Trophoblast cell (in vitro differentiated cells and primary cell): ENCODE measurements around the gene PPP1R15B.
A peak's percentile ranks its signal among the peaks of the same experiment; 100 is the strongest.

Source experiments
- DNase-seq, 2 donors: peaks; one replicate each; pipeline ENCODE4 v3.0.0-alpha.2; 2016
- H2AFZ ChIP-seq: 2 replicates; pipeline ENCODE4 v1.6.1; 2013; ENCODE audit warnings: low read length, moderate library complexity, mild to moderate bottlenecking; ENCODE audit not compliant: insufficient read depth, poor library complexity
- H2AK5ac ChIP-seq: 2 replicates; pipeline ENCODE4 v1.6.1; 2013; ENCODE audit warnings: mild to moderate bottlenecking, low read length
- H2BK120ac ChIP-seq: 2 replicates; pipeline ENCODE4 v1.6.1; 2013; ENCODE audit warnings: low read length, mild to moderate bottlenecking, moderate library complexity; ENCODE audit not compliant: insufficient read depth, poor library complexity
- H2BK12ac ChIP-seq: 2 replicates; pipeline ENCODE4 v1.6.1; 2013; ENCODE audit warnings: mild to moderate bottlenecking, low read length, moderate library complexity
- H2BK5ac ChIP-seq: 2 replicates; pipeline ENCODE4 v1.6.1; 2013; ENCODE audit warnings: low read length, low read depth, moderate library complexity, mild to moderate bottlenecking; ENCODE audit not compliant: poor library complexity
- H3K14ac ChIP-seq: 2 replicates; pipeline ENCODE4 v1.6.1; 2013; ENCODE audit warnings: mild to moderate bottlenecking, low read length
- H3K18ac ChIP-seq: 2 replicates; pipeline ENCODE4 v1.6.1; 2013; ENCODE audit warnings: mild to moderate bottlenecking, low read length
- H3K23ac ChIP-seq: 2 replicates; pipeline ENCODE4 v1.6.1; 2013; ENCODE audit warnings: low read length
- H3K27ac ChIP-seq: 2 replicates; pipeline ENCODE4 v1.5.1; 2013; ENCODE audit warnings: low read depth, mild to moderate bottlenecking, inconsistent platforms, low read length, moderate library complexity
- H3K27me3 ChIP-seq: 2 replicates; pipeline ENCODE4 v1.6.1; 2013; ENCODE audit warnings: inconsistent platforms, mild to moderate bottlenecking, low read length, moderate library complexity; ENCODE audit not compliant: insufficient read depth
- H3K36me3 ChIP-seq, 2 experiments: 1 replicate in 1 of 2; 2 replicates in 1 of 2; pipeline ENCODE4 v1.6.1; 2013; ENCODE audit warnings: low read length in 2 of 2, mild to moderate bottlenecking in 2 of 2, moderate library complexity in 1 of 2; ENCODE audit not compliant: insufficient read depth in 2 of 2, control insufficient read depth in 1 of 2
- H3K4ac ChIP-seq: 2 replicates; pipeline ENCODE4 v1.6.1; 2013; ENCODE audit warnings: low read depth, mild to moderate bottlenecking, low read length, moderate library complexity
- H3K4me1 ChIP-seq, 2 experiments: 1 replicate in 1 of 2; 2 replicates in 1 of 2; pipeline ENCODE4 v1.6.1; 2013; ENCODE audit warnings: low read length in 2 of 2, mild to moderate bottlenecking in 2 of 2, moderate library complexity in 1 of 2; ENCODE audit not compliant: insufficient read depth in 2 of 2, control insufficient read depth in 1 of 2
- H3K4me2 ChIP-seq: 2 replicates; pipeline ENCODE4 v1.6.1; 2013; ENCODE audit warnings: inconsistent platforms, mild to moderate bottlenecking, low read length, moderate library complexity
- H3K4me3 ChIP-seq: 2 replicates; pipeline ENCODE4 v1.5.1; 2013; ENCODE audit warnings: mild to moderate bottlenecking, low read depth, low read length, inconsistent platforms
- H3K79me1 ChIP-seq: one replicate; pipeline ENCODE4 v1.6.1; 2013; ENCODE audit warnings: low read length
- H3K79me2 ChIP-seq: 2 replicates; pipeline ENCODE4 v1.6.1; 2013; ENCODE audit warnings: low read length, mild to moderate bottlenecking; ENCODE audit not compliant: control insufficient read depth, insufficient read depth, poor library complexity
- H3K9ac ChIP-seq: 2 replicates; pipeline ENCODE4 v1.6.1; 2013; ENCODE audit warnings: mild to moderate bottlenecking, low read length
- H3K9me3 ChIP-seq: 2 replicates; pipeline ENCODE4 v1.6.1; 2013; ENCODE audit warnings: low read depth, mild to moderate bottlenecking, control low read depth, inconsistent platforms, low read length; ENCODE audit not compliant: insufficient read depth
- H4K12ac ChIP-seq: 2 replicates; pipeline ENCODE4 v1.6.1; 2013; ENCODE audit warnings: low read depth, mild to moderate bottlenecking, low read length, moderate library complexity
- H4K8ac ChIP-seq: 2 replicates; pipeline ENCODE4 v1.6.1; 2013; ENCODE audit warnings: low read depth, mild to moderate bottlenecking, low read length, moderate library complexity
- H4K91ac ChIP-seq: one replicate; pipeline ENCODE4 v1.6.1; 2013; ENCODE audit warnings: low read depth, mild to moderate bottlenecking, low read length, moderate library complexity
- WGBS: extraction: QIAGEN DNeasy Blood & Tissue Kit; methylation state at CpG from one replicate; pipeline ENCODE4 v1.1.7; 2013; ENCODE audit warnings: missing lambda C conversion rate; ENCODE audit not compliant: insufficient read length, insufficient coverage; ENCODE audit errors: extremely low coverage; 5-methylcytosine and 5-hydroxymethylcytosine counted together

The PPP1R15B gene

DNA sequence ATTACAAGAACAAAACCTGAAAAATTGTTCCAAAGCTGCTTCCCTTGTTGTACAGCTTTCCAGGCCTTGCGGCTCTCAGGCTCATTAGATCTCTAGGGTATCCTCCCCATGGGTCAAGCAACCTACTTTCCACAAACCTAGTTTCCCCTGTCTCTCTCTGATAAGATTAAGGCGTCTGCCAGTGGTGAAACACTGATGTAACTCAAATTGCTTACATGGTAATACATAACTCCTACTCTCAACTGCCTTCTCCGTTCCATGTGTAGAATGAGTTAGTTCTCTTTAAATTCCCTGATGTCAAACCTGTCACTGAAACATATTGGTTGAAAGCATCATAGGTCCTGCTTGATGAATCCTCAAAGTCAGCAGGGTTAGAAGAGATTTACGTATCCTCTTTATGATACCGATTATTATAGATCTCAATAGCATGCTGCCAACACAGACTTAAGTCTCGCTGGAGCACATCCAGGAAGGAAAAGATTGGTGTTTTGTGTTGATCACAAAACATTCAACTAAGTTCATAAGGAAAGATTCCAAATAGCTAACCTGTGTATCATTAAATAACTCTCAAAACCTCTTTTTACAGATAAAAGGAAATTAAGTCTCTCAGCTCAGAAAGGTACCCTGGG is 10.6 kb downstream of the PPP1R15B start:
- Histone ChIP-seq H2BK5ac (no peak overlapping the region), H3K79me2 (no peaks in the 10 kb centered on the region), H2AK5ac (no peak overlapping the region), H2BK120ac (no peak overlapping the region), H3K36me3 (peaks cover 18 to 27% of the 10 kb centered on the region in 2 experiments), H3K79me1 (no peaks in the 10 kb centered on the region), H3K27ac (no peak overlapping the region), H3K23ac (no peak overlapping the region), H4K12ac (no peak overlapping the region), H2BK12ac (no peak overlapping the region), H3K9ac (no peak overlapping the region), H4K91ac (no peak overlapping the region), H3K4me1 (no peaks in the 10 kb centered on the region), H3K4me3 (no peak overlapping the region), H2AFZ (no peak overlapping the region), H3K18ac (no peak overlapping the region), H3K27me3 (no peaks in the 10 kb centered on the region), H3K4ac (no peak overlapping the region), H3K9me3 (peaks cover 1% of the 10 kb centered on the region), H3K4me2 (no peak overlapping the region), H3K14ac (no peak overlapping the region), H4K8ac (no peak overlapping the region)
- DNase-seq, result no peak
- no CpG with 5 or more reads among the region's 6 CpGs for WGBS

DNA sequence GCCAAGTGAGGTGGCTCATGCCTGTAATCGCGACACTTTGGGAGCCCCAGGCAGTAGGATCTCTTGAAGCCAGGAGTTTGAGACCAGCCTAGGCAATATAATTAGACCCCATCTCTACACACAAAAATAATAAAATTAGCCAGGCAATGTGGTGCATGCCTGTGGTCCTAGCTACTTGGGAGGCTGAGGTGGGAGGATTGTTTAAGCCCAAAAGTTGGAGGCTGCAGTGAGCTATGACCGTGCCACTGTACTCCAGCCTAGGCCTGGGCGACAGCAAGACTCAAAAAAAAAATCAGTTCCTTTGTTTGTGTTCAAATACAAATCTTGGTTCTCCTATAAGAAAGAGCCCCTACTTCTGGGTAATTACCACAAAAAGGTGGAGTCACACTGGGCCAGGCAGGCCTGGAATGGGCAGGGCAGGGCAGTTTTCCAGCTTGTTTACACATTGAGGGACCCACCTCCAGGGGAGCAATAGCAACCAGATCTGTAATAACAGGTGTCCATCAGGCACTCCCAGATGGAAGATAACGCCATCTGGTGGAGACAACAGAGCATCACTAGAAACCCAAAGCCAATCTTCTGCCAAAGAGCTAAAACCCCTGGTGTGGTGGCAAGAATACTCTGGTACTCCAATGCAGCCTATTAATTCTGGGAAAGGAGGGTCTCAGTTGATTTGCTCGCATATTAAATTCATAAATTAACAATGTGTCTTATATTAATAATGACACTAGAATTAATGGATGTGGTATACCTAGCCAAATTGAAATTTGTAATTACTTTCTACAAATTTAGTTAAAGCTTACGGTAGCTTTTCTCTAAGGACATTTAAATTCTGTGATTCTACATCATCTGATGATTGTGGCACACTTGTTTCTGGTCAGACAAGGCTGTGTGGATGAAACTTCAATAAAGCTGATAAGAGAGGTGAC is 13.2 kb downstream of the PPP1R15B start:
- H3K9ac ChIP-seq, result no peak overlapping the region
- H3K4me2 ChIP-seq, result no peak overlapping the region
- H3K14ac ChIP-seq, result no peak overlapping the region
- no CpG with 5 or more reads among the region's 7 CpGs for WGBS
- H2AFZ ChIP-seq, result no peak overlapping the region
- H3K27ac ChIP-seq, result no peak overlapping the region
- H3K27me3 ChIP-seq, result no peaks in the 10 kb centered on the region
- no peaks in the 10 kb centered on the region for H3K79me1 ChIP-seq
- H3K36me3 ChIP-seq, result peaks cover 14 to 19% of the 10 kb centered on the region in 2 experiments
- H3K79me2 ChIP-seq, result no peaks in the 10 kb centered on the region
- peak; percentile 79 to 90 for DNase-seq
- no peak overlapping the region for H4K8ac ChIP-seq
- no peak overlapping the region for H3K18ac ChIP-seq
- H3K4me3 ChIP-seq, result no peak overlapping the region
- no peak overlapping the region for H2BK12ac ChIP-seq
- H3K9me3 ChIP-seq, result peaks cover 1% of the 10 kb centered on the region
- H3K4me1 ChIP-seq, result no peaks in the 10 kb centered on the region
- no peak overlapping the region for H2BK120ac ChIP-seq
- H3K4ac ChIP-seq, result no peak overlapping the region
- H4K12ac ChIP-seq, result no peak overlapping the region
- H3K23ac ChIP-seq, result no peak overlapping the region
- H4K91ac ChIP-seq, result no peak overlapping the region
- no peak overlapping the region for H2BK5ac ChIP-seq
- no peak overlapping the region for H2AK5ac ChIP-seq

DNA sequence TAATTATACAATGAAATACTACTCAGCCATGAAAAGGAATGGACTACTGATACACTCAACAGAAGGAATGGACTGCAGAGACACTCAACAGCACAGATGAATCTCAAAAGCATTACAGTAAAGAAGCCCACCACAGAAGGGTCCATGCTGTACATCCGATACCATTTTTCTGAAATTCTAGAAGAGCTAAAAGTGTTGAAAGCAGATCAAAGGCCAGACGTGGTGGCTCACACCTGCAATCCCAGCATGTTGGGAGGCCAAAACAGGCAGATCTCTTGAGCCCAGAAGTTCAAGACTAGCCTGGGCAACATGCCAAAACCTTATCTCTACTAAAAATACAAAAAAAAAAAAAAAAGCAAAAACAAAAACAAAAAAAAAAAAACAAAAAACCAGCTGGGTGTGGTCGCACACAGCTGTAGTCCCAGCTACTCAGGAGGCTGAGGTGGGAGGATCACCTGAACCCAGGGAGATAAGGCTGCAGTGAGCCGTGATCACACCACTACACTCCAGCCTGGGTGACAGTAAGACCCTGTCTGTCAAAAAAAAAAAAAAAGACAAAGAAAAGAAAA is 15.5 kb downstream of the PPP1R15B start:
- Histone ChIP-seq H3K4ac (no peak overlapping the region), H3K4me2 (no peak overlapping the region), H4K12ac (no peak overlapping the region), H4K8ac (no peak overlapping the region), H3K23ac (no peak overlapping the region), H3K4me3 (no peak overlapping the region), H3K14ac (no peak overlapping the region), H3K27ac (no peak overlapping the region), H3K4me1 (no peaks in the 10 kb centered on the region), H2AFZ (no peak overlapping the region), H3K9ac (no peak overlapping the region), H4K91ac (no peak overlapping the region), H3K18ac (no peak overlapping the region), H3K79me2 (no peaks in the 10 kb centered on the region), H3K27me3 (no peaks in the 10 kb centered on the region), H2BK5ac (no peak overlapping the region), H2AK5ac (no peak overlapping the region), H3K79me1 (no peaks in the 10 kb centered on the region), H2BK12ac (no peak overlapping the region), H3K36me3 (peaks cover 5 to 10% of the 10 kb centered on the region in 2 experiments), H3K9me3 (peaks cover 1% of the 10 kb centered on the region), H2BK120ac (no peak overlapping the region)
- no CpG with 5 or more reads among the region's 4 CpGs for WGBS
- no peak for DNase-seq

DNA sequence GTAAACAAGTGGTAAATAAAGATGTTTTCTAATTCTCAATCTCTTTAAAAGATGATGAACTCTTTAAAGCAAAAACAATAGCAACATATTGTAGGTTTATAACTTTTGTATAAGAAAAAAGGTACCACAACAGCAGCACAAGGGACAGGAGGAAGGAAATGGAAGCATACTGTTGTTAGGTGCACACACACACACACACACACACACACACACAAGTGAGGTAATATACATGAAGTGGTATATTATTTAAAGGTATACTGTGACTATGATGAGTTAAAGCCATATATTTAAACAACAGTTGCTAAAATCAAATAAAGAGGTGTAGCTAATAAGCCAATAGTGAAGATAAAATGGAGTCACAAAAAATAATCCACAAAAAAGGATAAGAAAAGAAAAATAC is 20.0 kb downstream of the PPP1R15B start:
- no peak overlapping the region for H2AFZ ChIP-seq
- no peak overlapping the region for H2BK120ac ChIP-seq
- H3K4me2 ChIP-seq, result no peak overlapping the region
- DNase-seq, result no peak
- H3K4me3 ChIP-seq, result no peak overlapping the region
- no peak overlapping the region for H3K4ac ChIP-seq
- H3K4me1 ChIP-seq, result no peaks in the 10 kb centered on the region
- H3K23ac ChIP-seq, result no peak overlapping the region
- H4K12ac ChIP-seq, result no peak overlapping the region
- H3K9ac ChIP-seq, result no peak overlapping the region
- no peaks in the 10 kb centered on the region for H3K79me2 ChIP-seq
- no peaks in the 10 kb centered on the region for H3K27me3 ChIP-seq
- no peak overlapping the region for H3K27ac ChIP-seq
- no peaks in the 10 kb centered on the region for H3K36me3 ChIP-seq
- H4K91ac ChIP-seq, result no peak overlapping the region
- H3K18ac ChIP-seq, result no peak overlapping the region
- no peak overlapping the region for H4K8ac ChIP-seq
- no peaks in the 10 kb centered on the region for H3K79me1 ChIP-seq
- H2BK5ac ChIP-seq, result no peak overlapping the region
- no peak overlapping the region for H3K14ac ChIP-seq
- no peak overlapping the region for H2AK5ac ChIP-seq
- H2BK12ac ChIP-seq, result no peak overlapping the region
- H3K9me3 ChIP-seq, result peaks cover 1% of the 10 kb centered on the region
